ENCODE results near the gene KLHDC4.
"Not testable (repeated sequence)": the region's sequence is repeated elsewhere in the genome, so short reads cannot be mapped to it uniquely, and the experiment has no call there.

Gene KLHDC4

GRCh38 chr16:87788730-87789436 is 23.1 kb upstream of the KLHDC4 start:
- DNase-seq (ENCODE audit: low read depth) = not testable (repeated sequence)

- not testable (repeated sequence) for DNase-seq (ENCODE audit: low read depth)
These were observed 21.8 kb upstream of the KLHDC4 start for GRCh38 chr16:87787451-87788091.

GRCh38 chr16:87784812-87785211 is 19.0 kb upstream of the KLHDC4 start:
- no peak for DNase-seq (ENCODE audit: low read depth)

GRCh38 chr16:87782033-87782432 is 16.2 kb upstream of the KLHDC4 start:
- DNase-seq (ENCODE audit: low read depth) = no peak

- no peak for DNase-seq (ENCODE audit: low read depth)
These were observed 14.7 kb upstream of the KLHDC4 start for GRCh38 chr16:87780385-87780989.

GRCh38 chr16:87778830-87779579 is 13.2 kb upstream of the KLHDC4 start:
- DNase-seq (ENCODE audit: low read depth) = peak; percentile 94

- DNase-seq (ENCODE audit: low read depth) = no peak
These were observed 12.7 kb upstream of the KLHDC4 start for GRCh38 chr16:87778476-87778829.

- DNase-seq (ENCODE audit: low read depth) = not testable (repeated sequence)
These were observed 8.1 kb upstream of the KLHDC4 start for GRCh38 chr16:87773836-87774235.

- not testable (repeated sequence) for DNase-seq (ENCODE audit: low read depth)
These were observed 1.7 kb upstream of the KLHDC4 start for GRCh38 chr16:87767456-87767855.

GRCh38 chr16:87766485-87766797 is 655 bp upstream of the KLHDC4 start:
- DNase-seq (ENCODE audit: low read depth) = no peak

- DNase-seq (ENCODE audit: low read depth) = no peak
These were observed 362 bp downstream of the KLHDC4 start for GRCh38 chr16:87765473-87765775.

- no peak for DNase-seq (ENCODE audit: low read depth)
These were observed 950 bp downstream of the KLHDC4 start for GRCh38 chr16:87764600-87765472.

- no peak for DNase-seq (ENCODE audit: low read depth)
These were observed 3.2 kb downstream of the KLHDC4 start for GRCh38 chr16:87762620-87763019.

- DNase-seq (ENCODE audit: low read depth) = no peak
These were observed 3.7 kb downstream of the KLHDC4 start for GRCh38 chr16:87762071-87762571.

GRCh38 chr16:87761060-87761459 is 4.7 kb downstream of the KLHDC4 start:
- no peak for DNase-seq (ENCODE audit: low read depth)

- DNase-seq (ENCODE audit: low read depth) = no peak
These were observed 7.9 kb downstream of the KLHDC4 start for GRCh38 chr16:87757841-87758426.

GRCh38 chr16:87754535-87754934 is 11.3 kb downstream of the KLHDC4 start:
- no peak for DNase-seq (ENCODE audit: low read depth)

- no peak for DNase-seq (ENCODE audit: low read depth)
These were observed 18.0 kb downstream of the KLHDC4 start for GRCh38 chr16:87747626-87748414.

- DNase-seq (ENCODE audit: low read depth) = no peak
These were observed 19.6 kb downstream of the KLHDC4 start for GRCh38 chr16:87746178-87746577.

GRCh38 chr16:87744750-87745514 is 20.9 kb downstream of the KLHDC4 start:
- no peak for DNase-seq (ENCODE audit: low read depth)
